GM19438 (cell line): ENCODE data around the gene C11orf71.

Experiments
- ATAC-seq: cut with Tn5 transposase; IDR thresholded peaks from one replicate; pipeline ENCODE4 v1.9.1; 2021; ENCODE audit warnings: low read depth; ENCODE audit not compliant: unreplicated experiment

Gene C11orf71, protein sequence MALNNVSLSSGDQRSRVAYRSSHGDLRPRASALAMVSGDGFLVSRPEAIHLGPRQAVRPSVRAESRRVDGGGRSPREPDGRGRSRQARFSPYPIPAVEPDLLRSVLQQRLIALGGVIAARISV

DNA sequence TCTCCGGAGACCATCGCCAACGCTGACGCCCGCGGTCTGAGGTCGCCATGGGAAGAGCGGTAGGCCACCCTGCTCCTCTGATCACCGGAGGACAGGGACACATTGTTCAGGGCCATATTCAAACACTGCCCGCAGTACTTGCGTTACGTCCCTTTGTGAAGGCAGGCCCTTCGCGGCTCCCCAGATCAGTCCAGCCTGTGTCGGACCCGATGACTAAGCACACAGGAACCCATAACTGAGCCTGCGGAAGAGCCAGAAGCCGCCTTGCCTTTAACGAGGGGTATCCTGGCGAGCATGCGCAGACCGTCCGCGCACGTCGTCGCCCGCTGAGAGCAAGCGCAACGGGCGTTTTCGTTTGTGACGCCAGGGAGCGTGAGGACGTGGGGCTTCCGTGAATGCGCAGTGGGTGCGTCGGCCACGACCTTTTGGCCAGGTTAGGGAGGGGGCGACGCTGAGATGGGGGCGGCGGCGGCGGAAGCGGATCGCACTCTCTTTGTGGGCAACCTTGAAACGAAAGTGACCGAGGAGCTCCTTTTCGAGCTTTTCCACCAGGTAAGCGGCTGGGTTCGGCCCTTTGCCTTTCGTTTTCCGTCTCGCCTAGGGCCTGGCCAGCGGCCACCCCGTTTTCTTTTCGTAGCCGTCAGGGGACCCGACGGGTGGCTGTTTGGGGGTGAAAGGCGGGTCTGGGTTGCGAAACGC is at the start of gene C11orf71, which contains the start of gene RBM7:
Gene C11orf71, minus strand, starts transcription at position 296 of the 699 bp plus-strand sequence. Its CDS starts 180 bp downstream, at position 116.
Gene RBM7, plus strand, starts transcription at position 451 of the 699 bp plus-strand sequence. Its CDS starts 6 bp downstream, at position 457.
- ATAC-seq: peak; percentile 95

DNA sequence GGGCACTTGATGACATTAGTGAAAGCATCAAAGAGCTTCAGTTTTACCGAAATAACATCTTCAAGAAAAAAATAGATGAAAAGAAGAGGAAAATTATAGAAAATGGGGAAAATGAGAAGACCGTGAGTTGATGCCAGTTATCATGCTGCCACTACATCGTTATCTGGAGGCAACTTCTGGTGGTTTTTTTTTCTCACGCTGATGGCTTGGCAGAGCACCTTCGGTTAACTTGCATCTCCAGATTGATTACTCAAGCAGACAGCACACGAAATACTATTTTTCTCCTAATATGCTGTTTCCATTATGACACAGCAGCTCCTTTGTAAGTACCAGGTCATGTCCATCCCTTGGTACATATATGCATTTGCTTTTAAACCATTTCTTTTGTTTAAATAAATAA is 49.5 kb upstream of the C11orf71 start:
- ATAC-seq: no peak

DNA sequence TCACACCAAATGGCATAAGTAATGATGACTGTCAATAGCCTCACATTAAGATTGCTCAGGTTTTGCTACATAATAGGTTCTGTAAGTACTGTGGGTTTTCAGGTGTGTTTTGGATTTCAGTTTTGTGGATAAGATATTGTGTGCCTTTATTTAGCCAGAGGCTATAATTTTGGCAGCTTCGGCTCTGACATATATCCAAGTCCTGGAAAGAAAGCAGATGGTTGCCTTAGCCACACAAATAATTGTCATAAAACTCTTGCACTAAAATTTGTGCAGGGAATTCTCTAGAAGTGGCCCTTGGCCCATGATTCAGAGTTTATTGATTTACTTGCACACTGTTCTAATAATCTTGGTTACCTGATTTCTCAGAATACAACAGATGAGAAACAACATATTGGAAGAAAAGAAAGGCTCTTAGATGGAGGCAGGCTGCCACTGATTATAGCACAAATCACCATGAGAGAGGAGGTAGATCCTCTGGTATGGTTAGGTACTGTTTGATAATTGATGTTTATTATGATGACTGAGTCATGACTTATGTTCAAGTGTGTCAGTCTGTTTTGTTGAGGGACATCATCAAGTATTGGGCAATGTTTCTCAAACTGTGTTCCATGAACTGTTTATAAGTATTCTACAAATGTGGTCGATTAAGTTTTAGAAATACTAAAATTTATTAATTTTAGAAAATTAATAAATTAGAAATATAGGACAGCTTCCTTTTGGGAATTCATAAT is 48.6 kb upstream of the C11orf71 start:
- ATAC-seq: no peak

DNA sequence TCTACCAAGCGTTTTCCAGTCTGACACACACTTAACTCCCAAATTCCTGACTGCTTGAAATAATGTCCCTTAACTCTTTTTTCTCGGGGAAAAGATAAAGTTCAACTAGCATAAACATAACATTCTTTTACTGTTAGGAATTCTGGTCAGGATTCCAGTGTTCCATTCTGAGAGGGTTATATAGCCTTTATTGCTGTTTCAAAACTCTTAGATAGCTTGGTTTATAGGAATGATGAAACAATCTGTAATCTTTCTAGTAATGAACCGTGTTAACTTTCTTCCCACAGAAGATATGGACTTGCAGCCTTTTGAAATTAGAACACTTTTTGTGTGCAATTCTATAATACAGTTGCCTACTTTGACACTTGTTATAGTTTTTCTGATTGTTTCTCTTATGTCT is 47.6 kb upstream of the C11orf71 start:
- no peak for ATAC-seq

DNA sequence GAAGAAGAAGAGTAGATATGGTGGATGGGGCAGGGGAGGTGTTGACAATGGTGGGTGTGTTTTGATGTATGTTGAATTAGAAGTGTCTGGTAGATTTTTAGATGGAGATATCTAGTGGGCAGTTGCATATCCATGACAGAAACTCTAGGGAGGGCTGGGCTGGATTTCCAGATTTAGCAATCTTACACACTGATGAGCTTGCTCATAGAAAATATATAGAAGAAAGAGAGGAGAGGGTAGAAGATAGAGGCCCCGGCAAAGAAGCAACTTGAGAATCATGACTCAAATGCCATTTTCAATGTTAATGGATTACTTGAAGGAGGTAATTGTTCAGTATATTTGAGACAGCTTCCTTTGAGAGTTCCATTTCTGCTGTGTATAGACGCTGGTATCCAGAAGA is 47.1 kb upstream of the C11orf71 start:
- no peak for ATAC-seq

DNA sequence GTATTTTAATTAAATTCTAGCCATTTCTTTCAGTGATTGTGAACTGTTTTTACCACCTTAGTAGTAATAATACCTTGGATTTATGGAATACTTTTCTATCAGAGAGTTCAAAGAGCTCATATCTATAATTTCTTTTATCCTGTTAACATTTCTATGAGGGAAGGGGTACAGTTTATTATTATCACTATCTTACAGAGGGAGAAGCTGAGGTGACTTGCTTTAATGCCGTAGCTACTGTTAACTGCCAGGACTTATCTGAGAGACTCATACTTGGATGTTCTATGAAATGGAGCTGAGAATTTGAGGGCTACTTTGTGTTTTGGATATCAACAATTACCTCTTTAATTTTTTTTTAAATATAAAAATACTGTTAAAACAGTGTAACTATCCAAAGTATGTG is 42.2 kb upstream of the C11orf71 start:
- no peak for ATAC-seq

DNA sequence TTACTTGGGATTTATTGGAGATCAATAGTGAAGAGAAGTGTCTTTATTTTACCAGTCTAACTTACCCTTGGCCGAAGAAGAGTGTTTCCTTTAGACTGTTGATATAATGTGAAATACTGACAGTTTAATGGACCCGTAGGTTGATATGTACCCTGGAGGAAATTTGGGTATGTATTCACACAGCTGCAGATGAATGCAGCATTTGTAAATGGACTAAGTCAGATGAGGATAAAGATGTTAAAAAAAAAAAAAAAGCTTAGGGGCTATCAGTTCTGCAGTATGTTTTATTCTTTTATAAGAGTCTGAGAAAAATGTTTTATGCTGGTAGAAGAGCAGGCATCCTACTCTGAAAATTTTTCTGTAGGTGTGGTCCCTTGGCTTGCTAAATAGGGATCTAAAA is 41.6 kb upstream of the C11orf71 start:
- no peak for ATAC-seq

DNA sequence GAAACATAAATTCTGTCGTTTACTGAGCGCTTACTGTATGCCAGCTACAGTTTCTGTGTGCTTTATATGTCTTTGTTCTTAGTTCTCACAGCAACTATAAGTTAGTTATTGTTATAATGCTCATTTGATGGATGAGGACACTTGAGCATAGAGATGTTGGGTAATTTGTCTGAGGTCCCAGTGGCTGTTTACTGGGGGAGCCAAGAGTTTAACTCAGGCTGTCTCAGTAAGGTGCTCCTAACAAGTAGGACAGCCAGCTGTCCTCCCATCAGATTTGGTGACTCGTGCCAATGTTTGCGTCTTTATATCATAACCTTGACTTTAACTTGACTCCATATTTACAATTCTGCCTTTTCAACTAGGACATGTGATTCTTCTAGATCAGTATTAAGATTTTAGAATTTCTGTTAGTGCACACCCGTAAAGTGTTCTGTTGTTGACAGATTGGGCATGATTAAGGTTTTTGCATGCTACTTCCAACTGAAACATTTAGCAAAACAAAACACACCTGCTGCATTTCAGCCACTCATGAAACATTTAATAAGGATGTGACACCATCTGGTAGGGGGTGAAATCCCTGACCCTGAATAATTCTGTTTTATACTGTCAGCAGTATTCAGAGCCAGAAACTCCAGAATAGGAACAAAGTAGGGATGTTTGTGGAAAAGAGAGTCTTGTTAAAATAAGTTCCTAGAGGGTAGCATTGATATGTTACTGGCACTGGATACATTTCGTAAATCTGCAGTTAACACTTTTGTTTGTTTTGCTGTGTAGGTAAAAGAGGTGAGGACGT is 40.9 kb upstream of the C11orf71 start:
- ATAC-seq: no peak

DNA sequence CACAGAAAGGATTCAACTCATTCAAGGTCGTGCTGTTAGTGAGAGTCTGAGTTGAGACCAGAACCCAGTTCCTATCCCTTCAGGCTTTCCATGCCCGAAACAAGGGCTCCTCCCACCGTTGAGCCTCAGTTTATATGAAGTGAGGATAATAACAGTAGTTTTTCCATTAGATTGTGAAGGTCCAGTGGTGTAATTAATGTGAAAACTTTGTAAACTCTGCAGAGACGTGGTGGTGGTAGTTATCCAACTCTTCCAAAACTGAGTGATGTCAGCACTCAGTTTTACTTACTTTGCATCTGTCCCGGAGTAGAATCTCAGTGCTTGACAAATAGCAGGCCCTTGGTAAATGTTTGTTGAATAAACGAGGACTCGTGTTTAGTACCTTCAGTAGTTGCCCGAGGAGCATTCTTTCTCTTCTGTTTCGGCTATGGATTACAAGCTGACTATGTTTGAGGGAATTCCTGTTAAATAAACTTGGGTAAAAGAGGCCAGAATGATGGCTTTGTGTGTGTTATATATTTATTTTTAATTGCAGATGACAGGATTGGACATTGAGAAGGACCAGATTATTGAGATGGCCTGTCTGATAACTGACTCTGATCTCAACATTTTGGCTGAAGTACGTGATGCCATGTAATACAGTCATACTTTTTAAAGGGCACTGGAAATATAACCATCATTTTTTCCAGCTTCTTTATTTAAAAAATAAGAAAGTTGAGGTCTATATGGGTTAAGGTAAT is 40.0 kb upstream of the C11orf71 start:
- no peak for ATAC-seq

DNA sequence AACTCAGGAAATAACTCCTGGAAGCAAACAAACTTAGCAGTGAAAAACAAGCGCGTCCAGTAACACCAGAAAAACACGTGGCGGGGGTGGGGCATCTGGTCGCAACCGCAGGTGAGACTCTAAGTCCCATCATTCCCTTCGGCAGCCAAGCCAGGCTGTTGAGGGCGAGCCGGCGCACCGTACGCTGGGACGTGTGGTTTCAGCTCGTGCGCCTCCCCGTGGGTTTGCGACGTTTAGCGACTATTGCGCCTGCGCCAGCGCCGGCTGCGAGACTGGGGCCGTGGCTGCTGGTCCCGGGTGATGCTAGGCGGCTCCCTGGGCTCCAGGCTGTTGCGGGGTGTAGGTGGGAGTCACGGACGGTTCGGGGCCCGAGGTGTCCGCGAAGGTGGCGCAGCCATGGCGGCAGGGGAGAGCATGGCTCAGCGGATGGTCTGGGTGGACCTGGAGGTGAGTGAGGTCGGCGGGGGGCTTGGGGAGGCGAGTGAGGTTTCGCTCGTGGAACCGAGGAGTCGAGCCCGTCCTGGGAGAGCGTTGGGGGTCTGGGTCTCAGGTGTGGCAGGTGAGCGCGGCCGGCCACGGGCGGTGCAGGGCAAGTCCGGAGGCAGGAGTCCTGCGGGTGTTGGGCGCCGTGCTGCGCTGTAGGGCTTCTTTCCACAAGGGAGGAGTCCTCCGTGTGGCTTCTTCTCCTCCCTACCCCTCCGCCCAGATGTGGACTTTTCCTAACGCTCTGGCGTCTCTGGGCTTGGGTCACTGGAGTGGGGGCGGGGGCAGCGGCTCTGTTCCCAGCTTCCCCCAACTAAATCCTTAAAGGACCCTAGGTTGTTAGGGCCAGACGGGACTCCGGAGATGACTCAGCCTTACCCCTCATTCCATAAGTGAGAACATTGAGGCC is 39.2 kb upstream of the C11orf71 start, which contains the start of gene REXO2:
Gene REXO2, plus strand, starts transcription at position 239 of the 892 bp plus-strand sequence. Its CDS starts 62 bp downstream, at position 301.
- ATAC-seq: peak; percentile 98

DNA sequence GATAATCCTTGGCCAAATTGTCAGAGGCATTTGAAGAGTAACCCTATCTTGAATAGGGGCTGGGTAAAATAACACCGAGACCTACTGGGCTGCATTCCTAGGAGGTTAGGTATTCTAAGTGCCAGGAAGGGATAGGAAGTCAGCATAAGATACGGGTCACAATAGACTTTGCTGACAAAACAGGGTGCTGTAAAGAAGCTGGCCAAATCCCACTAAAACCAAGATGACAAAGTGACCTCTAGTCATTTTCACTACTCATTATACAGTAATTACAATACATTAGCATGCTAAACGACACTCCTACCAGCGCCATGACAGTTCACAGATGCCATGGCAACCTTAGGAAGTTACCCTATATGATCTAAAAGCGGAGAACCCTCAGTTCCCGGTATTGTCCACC is 38.0 kb upstream of the C11orf71 start:
- no peak for ATAC-seq

DNA sequence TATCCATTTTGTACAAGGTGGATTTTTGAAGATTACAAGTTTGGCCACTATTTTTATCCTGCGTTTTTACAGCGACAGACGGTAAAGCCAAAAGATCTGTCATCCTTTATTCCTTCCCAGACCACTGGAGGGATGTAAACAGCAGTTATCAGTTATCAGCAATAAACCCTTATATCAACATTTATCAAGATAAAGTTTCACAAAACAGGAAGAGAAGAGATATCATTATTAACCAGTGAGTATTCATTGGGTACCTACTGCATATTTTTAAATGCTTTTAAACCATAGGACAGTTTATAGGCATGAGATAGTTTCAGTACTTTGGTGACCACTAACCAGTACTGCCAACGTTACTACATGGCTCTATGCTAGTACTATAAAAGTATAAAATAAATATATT is 33.1 kb upstream of the C11orf71 start:
- no peak for ATAC-seq

DNA sequence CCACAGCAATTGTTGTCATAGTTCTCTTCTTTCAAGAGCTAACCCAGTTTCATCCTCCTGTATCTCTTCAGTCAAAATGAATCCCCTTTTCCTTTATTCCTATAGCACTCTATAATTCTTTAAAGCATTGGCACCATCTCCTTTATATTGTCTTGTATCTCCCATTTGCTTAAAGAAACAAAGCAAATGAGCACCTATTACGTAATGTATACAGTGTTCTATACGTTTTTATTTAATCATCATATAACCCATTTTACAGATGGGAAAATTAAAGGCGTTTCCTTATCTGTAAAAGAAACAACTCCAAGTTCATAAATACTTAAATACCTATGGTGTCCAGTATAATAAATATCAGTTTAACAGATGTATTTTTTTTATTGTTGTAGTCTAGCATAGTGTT is 32.6 kb upstream of the C11orf71 start:
- no peak for ATAC-seq

DNA sequence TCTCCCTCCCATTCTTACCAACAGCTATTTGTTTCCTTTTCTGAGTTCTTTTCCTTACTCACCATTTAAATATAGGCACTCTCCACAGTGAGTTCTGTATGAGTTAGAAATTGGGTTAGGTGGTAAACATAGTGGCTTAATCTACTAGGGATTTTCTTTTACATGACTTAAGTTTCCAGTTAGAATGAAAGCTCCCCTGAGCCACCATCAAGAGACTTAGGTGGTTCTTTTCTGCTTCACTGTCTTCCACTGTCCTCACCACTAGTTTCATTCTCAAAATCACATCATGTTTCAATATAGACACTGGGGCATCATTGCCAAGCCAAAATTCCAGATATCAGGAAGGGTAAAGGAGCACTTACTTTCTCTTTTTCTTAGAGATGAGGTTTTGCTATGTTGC is 30.0 kb upstream of the C11orf71 start:
- ATAC-seq: no peak

DNA sequence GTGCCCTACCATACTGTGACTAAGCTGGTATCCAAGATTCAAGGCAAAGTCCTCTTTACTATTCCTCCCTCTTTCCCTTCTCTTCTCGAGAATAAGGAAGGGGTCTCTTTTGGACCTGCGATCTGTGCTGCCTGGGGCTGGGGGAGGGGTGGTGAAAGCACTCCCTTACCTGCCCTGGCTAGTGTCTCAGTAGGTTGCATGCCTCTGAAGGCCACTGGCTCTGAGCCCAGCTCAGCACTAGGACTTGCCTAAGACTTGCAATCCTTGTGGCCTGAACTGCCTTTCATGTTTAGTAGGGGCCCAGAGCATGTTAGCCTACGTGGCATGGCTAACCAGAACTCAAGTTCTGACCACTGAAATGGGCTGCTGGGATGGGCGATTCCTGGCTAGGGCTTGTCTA is 26.0 kb upstream of the C11orf71 start:
- ATAC-seq: no peak

DNA sequence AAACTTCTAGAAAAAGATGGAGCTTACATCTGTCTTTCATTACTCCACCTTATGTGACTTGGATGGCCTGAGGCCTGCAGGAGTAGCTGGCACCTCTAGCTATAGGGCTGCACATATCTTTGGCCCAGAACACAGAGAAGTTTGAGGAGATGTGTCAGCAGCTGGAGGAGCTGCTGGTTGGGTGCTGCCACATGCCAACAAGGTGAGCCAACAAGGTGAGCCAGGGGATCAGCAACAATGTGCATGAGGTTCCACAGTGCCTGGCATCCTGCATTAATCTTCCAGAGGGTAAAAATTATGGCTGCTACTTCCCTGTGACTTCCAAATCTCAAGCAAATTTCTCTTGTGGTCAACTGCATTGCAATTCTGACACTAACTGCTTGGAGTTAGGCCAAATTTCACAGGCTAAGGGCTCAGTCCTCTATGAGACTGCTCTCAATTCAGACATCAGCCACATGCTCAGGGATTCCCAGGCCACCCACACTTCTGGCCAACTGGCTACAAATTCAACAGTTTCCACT is 16.2 kb upstream of the C11orf71 start:
- ATAC-seq: no peak

DNA sequence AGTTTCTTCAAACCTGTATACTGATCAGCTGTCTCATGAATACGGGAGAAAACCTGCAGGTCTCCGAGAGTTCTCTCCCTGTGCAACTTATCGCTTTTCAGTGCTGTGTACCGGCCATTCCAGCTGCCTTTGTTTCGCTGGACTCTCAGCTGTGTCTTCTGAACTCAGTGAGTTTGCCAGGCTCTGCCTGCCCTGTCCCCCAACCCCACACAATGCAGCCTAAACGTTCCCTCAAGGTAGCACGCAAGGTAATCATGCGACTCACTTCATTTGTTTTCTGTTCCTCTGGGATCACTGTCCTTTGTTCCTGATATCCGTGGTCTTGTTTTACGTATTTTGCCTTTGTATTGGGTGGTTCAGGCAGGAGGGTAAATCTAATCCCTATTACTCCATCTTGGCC is 13.6 kb upstream of the C11orf71 start:
- no peak for ATAC-seq

DNA sequence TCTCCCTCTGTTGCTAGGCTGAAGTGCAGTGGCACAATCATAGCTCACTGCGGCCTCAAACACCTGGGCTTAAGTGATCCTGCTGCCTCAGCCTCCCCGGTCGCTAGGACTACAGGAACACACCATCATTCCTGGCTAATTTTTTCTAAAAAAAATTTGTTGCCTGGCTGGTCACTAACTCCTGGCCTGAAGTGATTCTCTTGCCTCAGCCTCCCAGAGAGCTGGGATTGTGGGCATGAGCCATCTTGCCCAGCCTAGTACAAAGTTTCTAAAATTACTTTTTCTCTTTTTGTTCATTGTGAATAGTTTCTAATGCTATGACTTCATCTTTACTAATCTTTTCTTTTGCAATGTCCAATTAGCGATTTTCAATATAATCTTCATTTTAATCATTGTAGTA is 12.6 kb upstream of the C11orf71 start:
- ATAC-seq: no peak

DNA sequence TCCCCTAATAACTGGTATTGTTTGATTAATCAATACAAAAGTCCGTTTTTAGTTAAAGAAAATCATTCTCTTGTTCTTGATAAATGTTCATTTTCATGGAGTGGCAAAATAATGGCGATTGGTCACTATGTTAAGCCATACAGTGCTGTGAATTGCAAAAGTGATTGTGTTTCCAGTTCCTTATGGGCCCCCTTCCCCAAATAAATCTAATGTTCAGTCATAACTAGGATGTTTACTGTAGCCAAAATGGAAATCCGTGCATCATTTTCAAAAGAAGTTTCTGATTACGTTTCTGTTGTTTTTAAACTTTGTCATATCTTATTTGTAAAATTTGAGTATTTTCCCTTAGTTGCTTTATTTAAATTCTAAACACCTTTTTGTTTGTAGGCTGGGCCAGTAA is 1.0 kb upstream of the C11orf71 start:
- no peak for ATAC-seq
